RWPE2 (cell line): ENCODE measurements around the gene CACNA2D3.

Experiments used
- ATAC-seq: fragments of 200-7000 bp; cut with Tn5 transposase; 3 replicates; pipeline ENCODE4 v1.9.1; 2021; ENCODE audit warnings: low read depth
- DNase-seq: peaks from one replicate; pipeline ENCODE4 v3.0.0-alpha.2; 2020; ENCODE audit warnings: low spot score
- H3K27ac ChIP-seq: fragments of 450-650 bp; 2 replicates; pipeline ENCODE4 v1.5.1; 2017; ENCODE audit warnings: mild to moderate bottlenecking; ENCODE audit not compliant: poor library complexity, severe bottlenecking
- H3K27me3 ChIP-seq: fragments of 250-450 bp; sonication (Bioruptor Pico); 2 replicates; pipeline ENCODE4 v1.5.1; 2021; ENCODE audit warnings: mild to moderate bottlenecking, moderate library complexity; ENCODE audit not compliant: insufficient read depth, poor library complexity, severe bottlenecking
- H3K36me3 ChIP-seq: fragments of 250-450 bp; sonication (Bioruptor Pico); 2 replicates; pipeline ENCODE4 v1.5.1; 2020; ENCODE audit warnings: low read depth, mild to moderate bottlenecking, moderate library complexity
- H3K4me1 ChIP-seq: fragments of 250-450 bp; sonication (Bioruptor Pico); 2 replicates; pipeline ENCODE4 v1.5.1; 2021; ENCODE audit warnings: mild to moderate bottlenecking, moderate library complexity; ENCODE audit not compliant: insufficient read depth, poor library complexity, severe bottlenecking
- H3K4me3 ChIP-seq: fragments of 250-450 bp; sonication (Bioruptor Pico); 2 replicates; pipeline ENCODE4 v1.5.1; 2021; ENCODE audit warnings: mild to moderate bottlenecking, moderate library complexity; ENCODE audit not compliant: severe bottlenecking
- H3K9me3 ChIP-seq: fragments of 250-450 bp; sonication (Bioruptor Pico); 2 replicates; pipeline ENCODE4 v1.5.1; 2021; ENCODE audit warnings: mild to moderate bottlenecking, moderate library complexity; ENCODE audit not compliant: severe bottlenecking
- TF ChIP-seq, protein P1 (sequence below): fragments of 450-650 bp; IDR thresholded peaks from one replicate; pipeline ENCODE4 v1.5.1; 2017; ENCODE audit warnings: mild to moderate bottlenecking, moderate library complexity; ENCODE audit not compliant: poor library complexity, severe bottlenecking

CACNA2D3 gene

DNA sequence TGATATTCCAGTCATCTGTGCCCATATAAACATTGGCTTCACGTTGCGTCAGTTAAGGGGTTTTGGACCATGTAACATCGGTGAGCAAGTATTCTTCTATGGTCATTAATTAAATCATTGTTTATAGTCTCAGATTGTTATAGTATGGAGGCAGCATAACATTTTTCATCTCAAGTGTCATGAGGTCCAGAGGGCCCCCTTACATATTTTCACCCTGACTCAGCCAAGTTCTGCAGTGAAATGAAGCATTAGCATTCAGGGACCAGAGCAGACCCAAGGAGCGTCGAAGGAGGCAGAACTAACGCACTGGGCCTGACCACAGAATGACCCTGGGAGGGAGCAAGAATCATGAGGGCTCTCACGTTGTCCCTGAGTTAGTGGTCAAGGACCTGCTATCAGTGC lies 634.0 kb downstream of the CACNA2D3 start:
- ATAC-seq = no peak
- Histone ChIP-seq H3K9me3 (no peaks in the 10 kb centered on the region), H3K4me1 (no peaks in the 10 kb centered on the region), H3K27ac (no peak overlapping the region), H3K4me3 (no peak overlapping the region), H3K27me3 (no peaks in the 10 kb centered on the region), H3K36me3 (no peaks in the 10 kb centered on the region)
- no peak for DNase-seq
- TF ChIP-seq, protein P1, sequence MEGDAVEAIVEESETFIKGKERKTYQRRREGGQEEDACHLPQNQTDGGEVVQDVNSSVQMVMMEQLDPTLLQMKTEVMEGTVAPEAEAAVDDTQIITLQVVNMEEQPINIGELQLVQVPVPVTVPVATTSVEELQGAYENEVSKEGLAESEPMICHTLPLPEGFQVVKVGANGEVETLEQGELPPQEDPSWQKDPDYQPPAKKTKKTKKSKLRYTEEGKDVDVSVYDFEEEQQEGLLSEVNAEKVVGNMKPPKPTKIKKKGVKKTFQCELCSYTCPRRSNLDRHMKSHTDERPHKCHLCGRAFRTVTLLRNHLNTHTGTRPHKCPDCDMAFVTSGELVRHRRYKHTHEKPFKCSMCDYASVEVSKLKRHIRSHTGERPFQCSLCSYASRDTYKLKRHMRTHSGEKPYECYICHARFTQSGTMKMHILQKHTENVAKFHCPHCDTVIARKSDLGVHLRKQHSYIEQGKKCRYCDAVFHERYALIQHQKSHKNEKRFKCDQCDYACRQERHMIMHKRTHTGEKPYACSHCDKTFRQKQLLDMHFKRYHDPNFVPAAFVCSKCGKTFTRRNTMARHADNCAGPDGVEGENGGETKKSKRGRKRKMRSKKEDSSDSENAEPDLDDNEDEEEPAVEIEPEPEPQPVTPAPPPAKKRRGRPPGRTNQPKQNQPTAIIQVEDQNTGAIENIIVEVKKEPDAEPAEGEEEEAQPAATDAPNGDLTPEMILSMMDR = no peak

DNA sequence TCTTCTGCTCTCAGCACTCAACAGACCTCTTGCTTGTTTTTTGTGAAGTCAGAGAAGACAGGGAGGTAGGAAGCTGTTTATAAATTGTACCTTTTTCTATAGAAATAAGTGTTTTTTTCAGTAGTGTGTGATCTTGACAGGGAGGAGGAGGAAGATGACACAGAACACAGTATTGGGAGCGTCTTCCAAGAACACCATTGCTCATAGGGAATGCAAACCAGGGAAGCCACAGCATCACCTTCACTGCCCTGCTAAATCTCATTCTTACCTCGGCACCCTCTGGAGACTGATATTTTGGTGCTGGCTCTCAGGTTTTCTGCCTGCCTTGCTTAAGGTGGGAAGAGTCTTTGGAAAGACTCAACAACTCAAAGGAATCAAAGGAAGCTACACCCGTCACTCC lies 636.1 kb downstream of the CACNA2D3 start:
- Histone ChIP-seq H3K36me3 (no peaks in the 10 kb centered on the region), H3K27me3 (no peaks in the 10 kb centered on the region), H3K27ac (no peak overlapping the region), H3K4me1 (no peaks in the 10 kb centered on the region), H3K9me3 (no peaks in the 10 kb centered on the region), H3K4me3 (no peak overlapping the region)
- ATAC-seq (no peak), DNase-seq (no peak)
- TF ChIP-seq, protein P1 = no peak

DNA sequence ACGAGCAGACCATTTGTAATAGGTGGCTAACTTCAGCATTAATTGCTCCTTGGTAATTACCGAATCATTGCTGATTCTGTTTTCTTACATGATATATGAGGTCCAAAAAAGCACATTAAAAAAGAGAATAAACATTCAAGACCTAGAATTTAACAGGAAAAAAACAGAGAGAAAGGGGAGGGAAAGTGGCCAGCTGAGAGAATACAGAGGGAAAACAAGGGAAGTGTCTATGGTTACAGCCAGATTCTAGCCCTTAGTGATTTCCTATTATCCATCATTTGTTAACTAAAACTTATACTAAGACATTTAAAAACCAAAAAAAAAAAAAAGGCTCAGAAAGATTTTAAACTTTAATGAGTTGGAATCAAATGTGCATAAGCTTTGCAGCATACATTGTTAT lies 636.8 kb downstream of the CACNA2D3 start:
- Histone ChIP-seq H3K4me3 (no peak overlapping the region), H3K4me1 (no peaks in the 10 kb centered on the region), H3K36me3 (no peaks in the 10 kb centered on the region), H3K9me3 (no peaks in the 10 kb centered on the region), H3K27me3 (no peaks in the 10 kb centered on the region), H3K27ac (no peak overlapping the region)
- TF ChIP-seq, protein P1 = no peak
- ATAC-seq = no peak
- no peak for DNase-seq

DNA sequence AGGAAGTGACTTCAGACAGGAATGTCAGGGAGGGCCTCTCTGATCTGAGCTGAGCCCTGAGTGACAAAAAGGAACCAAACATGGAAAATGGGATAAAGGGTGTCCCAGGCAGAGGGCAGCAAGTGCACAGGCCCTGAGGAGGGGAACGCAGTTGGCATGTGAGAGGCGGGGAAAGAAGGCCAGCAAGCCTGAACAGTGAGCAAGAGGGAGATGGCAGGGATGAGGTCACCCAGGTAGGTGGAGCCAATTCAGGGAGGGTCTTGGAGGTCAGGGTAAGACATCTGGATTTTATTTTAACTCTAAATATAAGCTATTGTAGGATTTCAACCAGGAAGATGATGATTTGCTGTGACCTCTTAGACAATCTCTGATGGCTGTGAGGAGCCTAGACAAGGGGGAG lies 637.8 kb downstream of the CACNA2D3 start:
- TF ChIP-seq, protein P1 = no peak
- no peak for DNase-seq
- no peaks in the 10 kb centered on the region for H3K4me1 ChIP-seq
- no peaks in the 10 kb centered on the region for H3K36me3 ChIP-seq
- ATAC-seq = no peak
- no peak overlapping the region for H3K27ac ChIP-seq
- no peak overlapping the region for H3K4me3 ChIP-seq
- H3K27me3 ChIP-seq = no peaks in the 10 kb centered on the region
- no peaks in the 10 kb centered on the region for H3K9me3 ChIP-seq

DNA sequence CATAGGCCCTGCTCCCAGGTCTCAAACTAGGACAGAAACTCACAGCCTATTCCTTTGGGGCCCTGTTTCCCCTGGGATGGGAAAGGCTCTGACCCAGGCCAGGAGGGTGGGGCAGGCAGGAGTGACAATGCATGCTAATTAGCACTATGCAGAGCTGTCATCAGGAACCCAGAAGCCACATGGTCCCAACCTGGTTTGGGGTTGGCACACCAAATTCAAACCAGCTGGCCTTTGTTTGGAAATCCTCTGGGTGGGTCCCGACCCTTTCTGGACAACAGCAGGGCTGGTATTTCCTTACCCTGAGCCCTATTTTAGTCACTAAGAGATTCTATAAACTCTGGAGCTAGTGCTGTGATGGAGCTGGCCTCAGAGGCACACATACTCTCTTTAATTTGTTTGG lies 639.3 kb downstream of the CACNA2D3 start:
- Histone ChIP-seq H3K36me3 (no peaks in the 10 kb centered on the region), H3K27me3 (no peaks in the 10 kb centered on the region), H3K4me1 (no peaks in the 10 kb centered on the region), H3K9me3 (no peaks in the 10 kb centered on the region), H3K27ac (no peak overlapping the region), H3K4me3 (no peak overlapping the region)
- TF ChIP-seq, protein P1 = no peak
- no peak for DNase-seq
- no peak for ATAC-seq
